HEK293 (cell line): ENCODE measurements around the gene ANKRD52.
A peak's percentile ranks its signal among the peaks of the same experiment; 100 is the strongest.

Experiments
- CTCF ChIA-PET: fragments of 350-600 bp; formaldehyde crosslinking; extraction: SDS; loops from one replicate; lab custom pipeline; 2021; ENCODE audit warnings: antibody characterized with exemption; lab: Yijun Ruan, JAX
- POLR2A ChIA-PET: fragments of 300-600 bp; formaldehyde crosslinking; extraction: SDS; loops from one replicate; lab custom pipeline; 2020; ENCODE audit warnings: antibody characterized with exemption, inconsistent platforms; lab: Yijun Ruan, JAX
- H3K27ac ChIP-seq: fragments of 200-500 bp; sonication (Bioruptor generic); 2 replicates; pipeline ENCODE4 v1.5.1; 2014; ENCODE audit warnings: low read depth, low read length, control low read depth, inconsistent platforms; ENCODE audit errors: extremely low read depth
- H3K36me3 ChIP-seq, 2 experiments: fragments of 200-500 bp in 1 of 2; sonication (Bioruptor generic) in 1 of 2; 1 replicate in 1 of 2; 2 replicates in 1 of 2; pipeline ENCODE4 v1.5.1; 2014 to 2017; ENCODE audit warnings: inconsistent platforms in 2 of 2, low read length in 2 of 2; ENCODE audit not compliant: control insufficient read depth in 2 of 2, insufficient read depth in 1 of 2
- H3K4me1 ChIP-seq: fragments of 200-500 bp; sonication (Bioruptor generic); 2 replicates; pipeline ENCODE4 v1.5.1; 2014; ENCODE audit warnings: mild to moderate bottlenecking, low read length, inconsistent platforms; ENCODE audit not compliant: control insufficient read depth, insufficient read depth
- H3K4me3 ChIP-seq: 2 replicates; pipeline ENCODE4 v1.5.1; 2011; ENCODE audit warnings: low read depth, mild to moderate bottlenecking, control low read depth, low read length, moderate library complexity
- H3K9me3 ChIP-seq: fragments of 200-500 bp; sonication (Bioruptor generic); 2 replicates; pipeline ENCODE4 v1.5.1; 2014; ENCODE audit warnings: low read depth, low read length, inconsistent platforms; ENCODE audit not compliant: control insufficient read depth, insufficient read depth
- EGR2 ChIP-seq: fragments of 450-650 bp; formaldehyde crosslinking; IDR thresholded peaks from 2 replicates; pipeline ENCODE4 v1.5.1; 2016; ENCODE audit warnings: low read depth, missing biosample characterization, missing genetic modification characterization
- GFI1B ChIP-seq: fragments of 450-650 bp; formaldehyde crosslinking; IDR thresholded peaks from 2 replicates; pipeline ENCODE4 v1.5.1; 2016; ENCODE audit warnings: missing biosample characterization, missing genetic modification characterization
- GLI2 ChIP-seq: fragments of 450-650 bp; formaldehyde crosslinking; IDR thresholded peaks from 2 replicates; pipeline ENCODE4; 2017; ENCODE audit warnings: missing biosample characterization, missing genetic modification characterization, low read depth, borderline replicate concordance
- HOXD13 ChIP-seq: sonication (generic); formaldehyde crosslinking; IDR thresholded peaks from 2 replicates; pipeline ENCODE4 v1.8.0; 2022; ENCODE audit warnings: missing genetic modification reagents, borderline replicate concordance
- KLF10 ChIP-seq: fragments of 450-650 bp; IDR thresholded peaks from 2 replicates; pipeline ENCODE4 v1.5.1; 2018; ENCODE audit warnings: missing biosample characterization, mild to moderate bottlenecking, missing genetic modification characterization
- MZF1 ChIP-seq: fragments of 450-650 bp; formaldehyde crosslinking; IDR thresholded peaks from 2 replicates; pipeline ENCODE4 v1.5.1; 2017; ENCODE audit warnings: missing biosample characterization, missing genetic modification characterization, borderline replicate concordance
- REPIN1 ChIP-seq: fragments of 450-650 bp; formaldehyde crosslinking; IDR thresholded peaks from 2 replicates; pipeline ENCODE4 v1.5.1; 2017; ENCODE audit warnings: missing biosample characterization, missing genetic modification characterization, low read depth
- SETDB1 ChIP-seq: IDR thresholded peaks from one replicate; pipeline ENCODE4 v1.6.1; 2017; ENCODE audit warnings: mild to moderate bottlenecking, low read length, moderate library complexity, mixed read lengths; ENCODE audit not compliant: insufficient read length
- SP3 ChIP-seq: fragments of 450-650 bp; formaldehyde crosslinking; IDR thresholded peaks from 2 replicates; pipeline ENCODE4 v1.5.1; 2016; ENCODE audit warnings: missing biosample characterization, missing genetic modification characterization
- ZFP37 ChIP-seq: fragments of 450-650 bp; formaldehyde crosslinking; IDR thresholded peaks from 2 replicates; pipeline ENCODE4 v1.5.1; 2016; ENCODE audit warnings: missing biosample characterization, missing genetic modification characterization
- ZFP69B ChIP-seq: fragments of 450-650 bp; formaldehyde crosslinking; IDR thresholded peaks from 2 replicates; pipeline ENCODE4 v1.5.1; 2016; ENCODE audit warnings: missing biosample characterization, missing genetic modification characterization
- ZNF16 ChIP-seq: fragments of 450-650 bp; formaldehyde crosslinking; IDR thresholded peaks from 2 replicates; pipeline ENCODE4 v1.5.1; 2016; ENCODE audit warnings: low read depth, missing biosample characterization, missing genetic modification characterization
- ZNF169 ChIP-seq: fragments of 450-650 bp; formaldehyde crosslinking; IDR thresholded peaks from 2 replicates; pipeline ENCODE4 v1.5.1; 2016; ENCODE audit warnings: missing biosample characterization, missing genetic modification characterization
- ZNF214 ChIP-seq: fragments of 450-650 bp; formaldehyde crosslinking; IDR thresholded peaks from 2 replicates; pipeline ENCODE4 v1.5.1; 2017; ENCODE audit warnings: missing biosample characterization, mild to moderate bottlenecking, missing genetic modification characterization, borderline replicate concordance
- ZNF302 ChIP-seq: fragments of 450-650 bp; formaldehyde crosslinking; IDR thresholded peaks from 2 replicates; pipeline ENCODE4 v1.5.1; 2016; ENCODE audit warnings: missing biosample characterization, missing genetic modification characterization, low read depth
- ZNF311 ChIP-seq: fragments of 450-650 bp; formaldehyde crosslinking; IDR thresholded peaks from 2 replicates; pipeline ENCODE4 v1.5.1; 2017; ENCODE audit warnings: missing biosample characterization, missing genetic modification characterization, borderline replicate concordance
- ZNF394 ChIP-seq: fragments of 450-650 bp; formaldehyde crosslinking; IDR thresholded peaks from 2 replicates; pipeline ENCODE4 v1.5.1; 2016; ENCODE audit warnings: missing biosample characterization, missing genetic modification characterization, mild to moderate bottlenecking, moderate library complexity, borderline replicate concordance
- ZNF426 ChIP-seq: fragments of 450-650 bp; formaldehyde crosslinking; IDR thresholded peaks from 2 replicates; pipeline ENCODE4 v1.5.1; 2017; ENCODE audit warnings: missing biosample characterization, missing genetic modification characterization, mild to moderate bottlenecking, inconsistent platforms, moderate library complexity
- ZNF510 ChIP-seq: fragments of 450-650 bp; formaldehyde crosslinking; IDR thresholded peaks from 2 replicates; pipeline ENCODE4 v1.5.1; 2018; ENCODE audit warnings: mild to moderate bottlenecking, missing genetic modification characterization, missing biosample characterization; ENCODE audit not compliant: insufficient replicate concordance
- ZNF529 ChIP-seq: fragments of 450-650 bp; formaldehyde crosslinking; IDR thresholded peaks from 2 replicates; pipeline ENCODE4 v1.5.1; 2017; ENCODE audit warnings: missing genetic modification characterization, missing biosample characterization; ENCODE audit not compliant: insufficient replicate concordance
- ZNF544 ChIP-seq: fragments of 450-650 bp; formaldehyde crosslinking; IDR thresholded peaks from 2 replicates; pipeline ENCODE4 v1.5.0; 2017; ENCODE audit warnings: missing biosample characterization, missing genetic modification characterization
- ZNF555 ChIP-seq: fragments of 450-650 bp; formaldehyde crosslinking; conservative IDR thresholded peaks from 2 replicates; pipeline ENCODE4 v1.5.1; 2017; ENCODE audit warnings: missing biosample characterization, mild to moderate bottlenecking, missing genetic modification characterization, inconsistent platforms
- ZNF677 ChIP-seq: fragments of 450-650 bp; IDR thresholded peaks from 2 replicates; pipeline ENCODE4 v1.5.0; 2018; ENCODE audit warnings: missing biosample characterization, mild to moderate bottlenecking, missing genetic modification characterization, moderate library complexity
- ZNF747 ChIP-seq: fragments of 450-650 bp; formaldehyde crosslinking; IDR thresholded peaks from 2 replicates; pipeline ENCODE4 v1.5.1; 2016; ENCODE audit warnings: missing biosample characterization, missing genetic modification characterization
- ZNF776 ChIP-seq: fragments of 450-650 bp; formaldehyde crosslinking; IDR thresholded peaks from 2 replicates; pipeline ENCODE4 v1.5.0; 2017; ENCODE audit warnings: missing biosample characterization, missing genetic modification characterization, borderline replicate concordance
- ZNF777 ChIP-seq: fragments of 450-650 bp; formaldehyde crosslinking; IDR thresholded peaks from 2 replicates; pipeline ENCODE4 v1.5.1; 2017; ENCODE audit warnings: missing biosample characterization, missing genetic modification characterization, borderline replicate concordance
- ZNF785 ChIP-seq: fragments of 450-650 bp; formaldehyde crosslinking; IDR thresholded peaks from 2 replicates; pipeline ENCODE4 v1.5.1; 2016; ENCODE audit warnings: missing biosample characterization, missing genetic modification characterization
- ZNF830 ChIP-seq: fragments of 450-650 bp; IDR thresholded peaks from 2 replicates; pipeline ENCODE4 v1.5.0; 2018; ENCODE audit warnings: missing biosample characterization, missing genetic modification characterization, low read depth, mild to moderate bottlenecking, moderate library complexity
- TF ChIP-seq, protein P1 (sequence below): fragments of 450-650 bp; formaldehyde crosslinking; IDR thresholded peaks from 2 replicates; pipeline ENCODE4 v1.5.1; 2016; ENCODE audit warnings: missing biosample characterization, missing genetic modification characterization
- TF ChIP-seq, protein P2 (sequence below): fragments of 450-650 bp; formaldehyde crosslinking; IDR thresholded peaks from 2 replicates; pipeline ENCODE4 v1.5.1; 2016; ENCODE audit warnings: missing biosample characterization, missing genetic modification characterization, borderline replicate concordance
- TF ChIP-seq, protein P3 (sequence below): fragments of 450-650 bp; formaldehyde crosslinking; IDR thresholded peaks from 2 replicates; pipeline ENCODE4 v1.5.1; 2016; ENCODE audit warnings: missing biosample characterization, missing genetic modification characterization

ANKRD52 gene

DNA sequence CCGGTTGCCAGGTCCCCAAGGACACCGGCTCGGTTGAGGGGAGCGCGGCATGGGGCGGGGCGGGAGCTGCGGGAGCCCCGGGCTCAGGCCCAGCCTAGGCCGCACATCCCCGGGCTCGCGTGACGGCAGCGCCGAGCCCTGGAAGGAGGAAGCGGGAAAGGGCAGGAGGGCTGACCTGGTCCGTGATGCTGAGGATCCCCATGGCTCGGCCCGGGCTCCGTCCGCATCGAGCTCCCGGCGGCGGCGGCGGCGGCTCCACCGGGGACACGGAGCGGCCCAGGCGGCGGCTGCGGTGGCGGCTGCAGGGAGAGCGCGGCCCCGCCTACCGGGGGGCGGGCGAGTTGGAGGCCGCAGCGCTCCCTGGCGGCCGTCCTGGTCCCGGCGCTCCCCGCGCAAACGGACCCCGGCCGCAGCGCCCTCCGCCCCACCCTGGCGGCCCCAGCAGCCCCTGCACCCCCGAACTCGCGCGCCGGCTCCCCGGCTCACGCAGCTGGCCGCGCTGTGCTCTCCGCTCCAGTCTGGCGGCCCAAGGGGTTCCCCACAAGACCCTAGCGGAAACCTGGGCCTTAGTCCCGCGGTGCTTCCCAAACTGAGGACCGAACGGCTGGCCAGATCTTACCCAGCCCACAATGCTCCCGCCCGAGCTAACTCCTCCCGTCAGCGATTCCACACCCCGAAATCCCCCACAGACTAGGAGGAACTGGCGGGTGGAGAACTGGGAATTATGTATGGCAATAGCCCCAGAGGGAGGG, at the start of gene ANKRD52:
TSS of gene ANKRD52 (minus strand) at position 317 of the 752 bp plus-strand sequence. CDS start at position 202, 115 bp downstream.
- Histone ChIP-seq H3K36me3 (peaks cover 13 to 40% of the 10 kb centered on the region in 2 experiments), H3K9me3 (no peaks in the 10 kb centered on the region), H3K27ac (peak within 1 kb of the TSS; percentile 90), H3K4me3 (peak within 1 kb of the TSS; percentile 92), H3K4me1 (peaks cover 13% of the 10 kb centered on the region)
- ChIA-PET POLR2A (interaction anchor here (0.7 to 3.5 kb wide), 10 partner anchors 9 to 154 kb away, joined by 3 to 26 read pairs (median 4); partner anchors contain the start of genes COQ10A, PA2G4, RNF41 and SMARCC2), CTCF (interaction anchor here (0.6 to 2.3 kb wide), 33 partner anchors 8 to 205 kb away, joined by 3 to 15 read pairs (median 4); partner anchors contain the start of genes COQ10A, ESYT1, RNF41 and SMARCC2)
- TF ChIP-seq SETDB1 (no peak), ZFP69B (tag by site-specific recombination) (no peak), ZNF510 (tag by site-specific recombination) (no peak), ZNF394 (no peak), ZNF302 (no peak), ZNF529 (tag by site-specific recombination) (no peak), KLF10 (tag by site-specific recombination) (peak; percentile 64; the same call in 1 of the 2 replicates), ZNF544 (tag by site-specific recombination) (no peak), GLI2 (no peak), ZNF677 (tag by site-specific recombination) (peak; percentile 58; the same call in 1 of the 2 replicates), ZNF311 (tag by site-specific recombination) (no peak), EGR2 (no peak), HOXD13 (CRISPR knock-in tag) (no peak), ZNF555 (tag by site-specific recombination) (no peak), ZNF747 (tag by site-specific recombination) (no peak), MZF1 (tag by site-specific recombination) (no peak), ZFP37 (peak; percentile 44; the same call in 1 of the 2 replicates), ZNF169 (tag by site-specific recombination) (no peak), ZNF16 (tag by site-specific recombination) (no peak), ZNF785 (tag by site-specific recombination) (no peak), GFI1B (tag by site-specific recombination) (no peak), ZNF214 (no peak), SP3 (tag by site-specific recombination) (peak; percentile 58; the same call in 1 of the 2 replicates), REPIN1 (tag by site-specific recombination) (no peak), ZNF830 (tag by site-specific recombination) (no peak), ZNF776 (tag by site-specific recombination) (no peak), ZNF777 (tag by site-specific recombination) (no peak), ZNF426 (tag by site-specific recombination) (no peak)
- TF ChIP-seq, protein P1, sequence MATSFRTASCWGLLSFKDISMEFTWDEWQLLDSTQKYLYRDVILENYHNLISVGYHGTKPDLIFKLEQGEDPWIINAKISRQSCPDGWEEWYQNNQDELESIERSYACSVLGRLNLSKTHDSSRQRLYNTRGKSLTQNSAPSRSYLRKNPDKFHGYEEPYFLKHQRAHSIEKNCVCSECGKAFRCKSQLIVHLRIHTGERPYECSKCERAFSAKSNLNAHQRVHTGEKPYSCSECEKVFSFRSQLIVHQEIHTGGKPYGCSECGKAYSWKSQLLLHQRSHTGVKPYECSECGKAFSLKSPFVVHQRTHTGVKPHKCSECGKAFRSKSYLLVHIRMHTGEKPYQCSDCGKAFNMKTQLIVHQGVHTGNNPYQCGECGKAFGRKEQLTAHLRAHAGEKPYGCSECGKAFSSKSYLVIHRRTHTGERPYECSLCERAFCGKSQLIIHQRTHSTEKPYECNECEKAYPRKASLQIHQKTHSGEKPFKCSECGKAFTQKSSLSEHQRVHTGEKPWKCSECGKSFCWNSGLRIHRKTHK (tag by site-specific recombination) = no peak
- TF ChIP-seq, protein P2, sequence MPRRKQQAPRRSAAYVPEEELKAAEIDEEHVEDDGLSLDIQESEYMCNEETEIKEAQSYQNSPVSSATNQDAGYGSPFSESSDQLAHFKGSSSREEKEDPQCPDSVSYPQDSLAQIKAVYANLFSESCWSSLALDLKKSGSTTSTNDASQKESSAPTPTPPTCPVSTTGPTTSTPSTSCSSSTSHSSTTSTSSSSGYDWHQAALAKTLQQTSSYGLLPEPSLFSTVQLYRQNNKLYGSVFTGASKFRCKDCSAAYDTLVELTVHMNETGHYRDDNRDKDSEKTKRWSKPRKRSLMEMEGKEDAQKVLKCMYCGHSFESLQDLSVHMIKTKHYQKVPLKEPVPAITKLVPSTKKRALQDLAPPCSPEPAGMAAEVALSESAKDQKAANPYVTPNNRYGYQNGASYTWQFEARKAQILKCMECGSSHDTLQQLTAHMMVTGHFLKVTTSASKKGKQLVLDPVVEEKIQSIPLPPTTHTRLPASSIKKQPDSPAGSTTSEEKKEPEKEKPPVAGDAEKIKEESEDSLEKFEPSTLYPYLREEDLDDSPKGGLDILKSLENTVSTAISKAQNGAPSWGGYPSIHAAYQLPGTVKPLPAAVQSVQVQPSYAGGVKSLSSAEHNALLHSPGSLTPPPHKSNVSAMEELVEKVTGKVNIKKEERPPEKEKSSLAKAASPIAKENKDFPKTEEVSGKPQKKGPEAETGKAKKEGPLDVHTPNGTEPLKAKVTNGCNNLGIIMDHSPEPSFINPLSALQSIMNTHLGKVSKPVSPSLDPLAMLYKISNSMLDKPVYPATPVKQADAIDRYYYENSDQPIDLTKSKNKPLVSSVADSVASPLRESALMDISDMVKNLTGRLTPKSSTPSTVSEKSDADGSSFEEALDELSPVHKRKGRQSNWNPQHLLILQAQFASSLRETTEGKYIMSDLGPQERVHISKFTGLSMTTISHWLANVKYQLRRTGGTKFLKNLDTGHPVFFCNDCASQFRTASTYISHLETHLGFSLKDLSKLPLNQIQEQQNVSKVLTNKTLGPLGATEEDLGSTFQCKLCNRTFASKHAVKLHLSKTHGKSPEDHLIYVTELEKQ (tag by site-specific recombination) = no peak
- TF ChIP-seq, protein P3, sequence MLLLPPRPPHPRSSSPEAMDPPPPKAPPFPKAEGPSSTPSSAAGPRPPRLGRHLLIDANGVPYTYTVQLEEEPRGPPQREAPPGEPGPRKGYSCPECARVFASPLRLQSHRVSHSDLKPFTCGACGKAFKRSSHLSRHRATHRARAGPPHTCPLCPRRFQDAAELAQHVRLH = 0 out of 2 replicates have a peak, but pooled peaks have one; percentile 36
